Activated CD4-positive, alpha-beta T cell treated with anti-CD3 and anti-CD28 coated beads, Interleukin-2, amount 50 U/mL, for 4 hours (primary cell): ENCODE measurements around the gene FGF21.

Experiments used
- DNase-seq, 2 experiments: peaks; one replicate each; pipeline ENCODE4 v3.0.0-alpha.2; 2020

The FGF21 gene

DNA sequence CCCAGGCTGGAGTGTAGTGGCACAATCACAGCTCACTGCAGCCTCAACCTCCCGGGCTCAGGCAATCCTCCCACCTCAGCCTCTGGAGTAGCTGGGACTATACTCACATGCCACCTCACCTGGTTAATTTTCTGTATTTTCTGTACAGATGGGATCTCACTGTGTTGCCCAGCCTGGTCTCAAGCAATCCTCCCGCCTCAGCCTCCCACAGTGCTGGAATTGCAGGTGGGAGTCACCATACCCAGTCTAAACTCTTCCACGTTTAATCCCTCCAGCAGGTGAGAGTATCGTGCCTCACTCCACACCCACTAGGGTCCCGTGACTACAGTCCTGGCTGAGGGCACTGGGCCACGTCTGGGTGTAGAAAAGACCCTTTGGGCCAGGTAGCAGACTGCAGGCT is 39.0 kb downstream of the FGF21 start:
- DNase-seq: no peak

DNA sequence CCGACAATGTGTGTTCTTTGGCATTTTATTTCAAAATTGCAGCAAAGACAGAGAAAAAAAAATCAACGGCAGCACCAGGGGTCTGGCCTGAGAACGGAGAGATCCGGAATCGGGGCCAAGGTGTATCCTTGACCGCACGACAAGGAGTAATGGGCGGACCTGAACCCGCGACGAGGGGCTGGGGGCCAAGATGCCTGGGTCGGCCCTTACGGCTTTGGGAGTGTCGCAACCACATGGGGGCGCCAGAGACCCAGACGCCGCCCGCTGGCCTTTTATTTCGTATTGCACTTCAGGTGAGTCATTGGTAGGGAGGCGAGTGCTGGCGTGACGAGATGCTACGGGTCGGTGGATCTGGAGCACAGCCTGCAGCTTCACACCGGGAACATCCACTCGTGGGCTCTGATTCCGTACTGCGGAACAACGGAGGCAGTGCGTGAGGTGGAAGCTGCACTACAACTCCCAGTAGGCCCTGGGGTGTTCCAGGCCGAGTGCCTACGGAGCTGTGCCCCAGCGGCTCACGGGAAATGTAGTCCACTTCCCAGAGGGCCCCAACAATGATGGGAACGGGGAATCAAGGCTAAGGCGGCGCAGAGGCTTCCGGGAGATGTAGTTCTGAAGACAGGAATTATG is 39.8 kb downstream of the FGF21 start:
- peak; percentile 80 to 81 for DNase-seq

- DNase-seq: no peak
Observed at GRCh38 chr19:48795685-48796070, 40.4 kb downstream of the FGF21 start.

GRCh38 chr19:48796298-48797083 is 41.2 kb downstream of the FGF21 start:
- no peak for DNase-seq

- DNase-seq: no peak
Observed at GRCh38 chr19:48797103-48797502, 41.8 kb downstream of the FGF21 start.

- DNase-seq: no peak
Observed at GRCh38 chr19:48798937-48799336, 43.6 kb downstream of the FGF21 start.

DNA sequence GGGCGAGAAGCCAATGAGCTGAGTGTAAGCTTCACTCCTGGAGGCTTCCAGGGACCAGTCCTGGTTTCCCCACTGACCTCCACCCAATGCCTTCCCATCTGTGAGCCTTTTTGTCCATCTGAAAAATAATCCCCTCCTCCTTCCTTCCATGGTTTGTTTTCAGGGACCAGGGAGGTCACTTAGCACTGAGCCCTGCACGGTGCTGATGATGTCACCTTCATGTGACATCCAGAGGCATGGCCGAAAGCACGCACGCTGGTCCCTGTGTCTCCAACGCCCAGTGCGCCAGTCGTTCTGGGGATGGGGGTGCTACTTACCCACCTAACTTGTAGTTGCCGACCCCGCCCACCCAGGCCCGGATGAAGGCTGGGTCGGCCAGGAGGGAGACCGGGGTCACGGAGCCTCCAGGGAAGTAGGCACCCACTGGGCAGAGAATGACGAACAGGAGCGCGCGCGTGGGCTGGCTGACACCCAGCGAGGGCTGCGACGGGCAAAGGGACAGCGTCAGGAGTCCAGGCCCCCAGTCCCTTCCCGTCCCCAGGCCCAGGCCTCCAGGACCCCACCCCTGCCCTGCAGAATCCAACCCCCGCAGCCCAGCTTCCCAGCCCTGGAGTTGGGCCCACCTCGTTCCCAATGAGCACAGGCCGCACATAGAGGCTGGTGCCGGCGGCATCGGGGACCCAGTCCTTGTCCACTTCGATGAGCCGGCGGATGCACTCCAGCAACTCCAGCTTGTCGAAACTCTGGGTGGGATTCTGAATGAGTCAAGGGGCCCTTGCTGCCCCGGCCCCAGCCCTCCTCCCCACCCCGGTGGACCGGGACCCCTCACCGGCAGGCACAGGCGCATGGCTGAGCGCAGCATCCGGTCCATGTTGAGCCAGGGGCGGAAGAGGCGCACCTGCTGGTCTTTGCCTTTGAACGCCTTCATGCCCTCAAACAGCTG is 44.3 kb downstream of the FGF21 start:
- no peak for DNase-seq

GRCh38 chr19:48802623-48803022 is 47.3 kb downstream of the FGF21 start:
- DNase-seq: no peak

GRCh38 chr19:48804496-48804895 is 49.2 kb downstream of the FGF21 start:
- DNase-seq: no peak

- DNase-seq: no peak
Observed at GRCh38 chr19:48805452-48805851, 50.1 kb downstream of the FGF21 start.

DNA sequence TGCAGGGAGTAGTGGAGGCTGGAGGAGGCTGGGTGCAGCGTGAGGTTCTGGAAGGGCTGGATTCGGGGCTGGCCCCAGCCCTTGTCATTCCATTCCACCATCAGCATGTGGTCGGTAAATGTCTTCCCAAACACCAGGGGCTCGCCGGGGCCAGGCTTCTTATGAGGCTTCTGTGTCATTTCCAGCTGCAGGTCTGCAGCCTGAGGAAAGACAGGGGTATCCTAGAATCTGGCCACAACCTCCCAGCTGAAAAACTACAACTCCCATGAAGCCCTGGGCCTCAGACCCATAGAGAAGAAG is 51.1 kb downstream of the FGF21 start:
- peak in 1 of 2 experiments; percentile 19 for DNase-seq

DNA sequence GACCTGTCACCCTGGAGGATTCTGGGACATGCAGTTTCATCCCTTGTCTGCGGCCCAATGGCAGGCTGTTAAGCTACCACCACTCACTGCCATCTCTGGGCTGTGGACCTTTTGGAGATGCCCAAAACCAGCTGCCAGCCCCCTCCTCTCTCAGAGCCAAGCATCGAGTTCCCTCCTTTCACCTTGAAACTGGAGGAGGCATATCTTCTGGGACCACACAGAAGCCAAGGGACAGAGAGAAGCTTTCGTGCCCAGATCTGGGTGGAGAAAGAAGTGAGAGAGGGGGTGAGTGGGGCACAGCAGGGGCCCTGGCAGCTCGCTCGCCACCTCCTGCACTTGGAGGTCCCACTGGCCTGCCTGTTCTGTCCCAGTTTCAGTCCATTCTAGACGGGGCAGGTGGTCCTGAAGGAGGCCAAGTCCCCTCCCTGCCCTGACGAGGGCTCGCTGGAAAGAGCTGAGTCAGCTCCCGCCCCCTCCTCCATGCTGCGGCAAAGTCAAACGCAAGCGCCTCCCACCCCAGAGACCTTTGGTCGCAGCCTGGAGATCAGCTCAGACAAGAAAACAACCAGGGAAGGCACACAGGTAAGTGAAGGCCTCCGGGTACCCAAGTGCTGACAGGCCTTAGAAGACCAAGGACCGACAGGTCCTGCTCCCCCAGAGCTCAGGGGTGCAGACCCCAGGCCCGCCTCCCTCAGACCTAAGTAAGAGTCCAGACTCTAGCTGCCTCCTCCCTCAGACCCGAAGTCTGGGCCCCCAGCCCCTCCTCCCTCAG is 51.7 kb downstream of the FGF21 start:
- peak in 1 of 2 experiments; percentile 27 for DNase-seq

GRCh38 chr19:48807590-48808308 is 52.4 kb downstream of the FGF21 start:
- DNase-seq: no peak
